ENCODE data around the gene SNX22.
"Not testable (repeated sequence)": the region's sequence is repeated elsewhere in the genome, so short reads cannot be mapped to it uniquely, and the experiment has no call there.

SNX22 gene

DNA sequence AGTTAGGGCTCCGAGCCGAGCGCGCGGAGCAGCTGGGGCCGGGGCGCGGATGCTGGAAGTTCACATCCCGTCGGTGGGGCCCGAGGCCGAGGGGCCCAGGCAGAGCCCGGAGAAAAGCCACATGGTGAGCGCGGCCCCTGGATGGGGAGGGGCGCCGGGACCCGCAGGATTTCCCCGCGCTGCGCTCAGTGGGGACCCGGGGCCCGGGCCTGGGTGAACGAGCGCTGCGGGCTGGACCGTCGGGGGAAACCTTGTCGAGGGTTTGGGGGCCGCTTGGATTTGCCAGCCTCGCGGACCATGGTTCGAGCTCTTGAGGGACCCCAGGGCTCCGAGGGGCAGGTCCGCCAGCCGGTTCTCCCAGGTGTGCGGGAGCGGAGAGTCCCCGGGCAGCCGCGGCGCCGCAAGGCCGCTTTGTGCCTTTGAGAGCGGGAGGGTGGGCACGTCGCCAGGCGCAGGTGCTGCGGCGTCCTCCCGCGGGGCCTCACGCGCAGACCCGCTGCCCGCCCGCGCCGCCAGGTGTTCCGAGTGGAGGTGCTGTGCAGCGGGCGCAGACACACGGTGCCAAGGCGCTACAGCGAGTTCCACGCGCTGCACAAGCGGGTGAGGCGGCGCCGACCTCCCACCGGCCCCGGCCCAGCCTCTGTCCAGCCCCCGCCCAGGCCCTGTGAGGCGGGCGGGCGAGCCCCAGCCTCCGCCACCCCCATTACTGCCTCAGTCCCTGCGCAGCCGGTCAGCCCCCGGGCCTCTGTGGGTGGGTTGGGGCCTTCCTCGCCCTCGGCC is at the start of gene SNX22:
TSS of gene SNX22 (plus strand) at position 5 of the 780 bp plus-strand sequence. CDS start at position 50, 45 bp downstream.
- peak; percentile 6 for DNase-seq

DNA sequence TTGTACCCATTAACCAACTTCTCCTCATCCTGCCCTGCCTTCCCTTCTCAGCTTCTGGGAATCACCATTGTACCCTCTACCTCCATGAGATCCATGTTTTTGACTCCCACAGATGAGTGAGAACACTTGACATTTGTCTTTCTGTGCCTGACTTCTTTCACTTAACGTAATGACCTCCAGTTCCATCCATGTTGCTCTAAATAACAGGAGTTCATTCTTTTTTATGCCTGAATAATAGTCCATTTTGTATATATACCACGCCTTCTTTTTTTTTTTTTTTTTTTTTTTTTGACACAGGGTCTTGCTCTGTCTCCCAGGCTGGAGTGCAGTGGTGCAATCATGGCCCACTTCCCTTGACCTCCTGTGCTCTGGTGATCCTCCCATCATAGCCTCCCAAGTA is 49.0 kb upstream of the SNX22 start:
- no peak for DNase-seq

GRCh38 chr15:64105113-64105704 is 46.3 kb upstream of the SNX22 start:
- no peak for DNase-seq

GRCh38 chr15:64107337-64107736 is 44.2 kb upstream of the SNX22 start:
- DNase-seq: no peak

- not testable (repeated sequence) for DNase-seq
Measured at GRCh38 chr15:64110108-64110701, 41.3 kb upstream of the SNX22 start.

GRCh38 chr15:64110950-64111678 is 40.4 kb upstream of the SNX22 start:
- DNase-seq: no peak

DNA sequence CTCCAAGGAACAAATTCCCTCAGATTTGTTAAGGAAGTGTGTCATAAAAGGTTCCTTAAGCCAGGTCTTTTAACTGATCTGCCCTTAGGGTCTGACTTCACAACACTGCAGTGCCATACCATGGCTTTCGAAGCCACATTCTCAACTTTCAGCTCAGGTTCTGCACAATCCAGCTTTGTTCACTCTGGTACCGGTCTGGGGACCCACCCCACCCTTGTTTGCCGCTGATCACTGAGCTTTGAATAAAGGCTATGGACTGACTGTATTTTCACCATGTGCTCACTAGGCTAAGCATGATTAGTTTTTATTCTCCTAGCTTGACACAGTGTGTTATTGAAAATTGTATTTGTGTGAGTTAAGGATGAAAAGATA is 39.9 kb upstream of the SNX22 start:
- no peak for DNase-seq

- DNase-seq: no peak
Measured at GRCh38 chr15:64112073-64112772, 39.3 kb upstream of the SNX22 start.

GRCh38 chr15:64112904-64113303 is 38.6 kb upstream of the SNX22 start:
- no peak for DNase-seq

- DNase-seq: no peak
Measured at GRCh38 chr15:64117759-64118487, 33.6 kb upstream of the SNX22 start.

DNA sequence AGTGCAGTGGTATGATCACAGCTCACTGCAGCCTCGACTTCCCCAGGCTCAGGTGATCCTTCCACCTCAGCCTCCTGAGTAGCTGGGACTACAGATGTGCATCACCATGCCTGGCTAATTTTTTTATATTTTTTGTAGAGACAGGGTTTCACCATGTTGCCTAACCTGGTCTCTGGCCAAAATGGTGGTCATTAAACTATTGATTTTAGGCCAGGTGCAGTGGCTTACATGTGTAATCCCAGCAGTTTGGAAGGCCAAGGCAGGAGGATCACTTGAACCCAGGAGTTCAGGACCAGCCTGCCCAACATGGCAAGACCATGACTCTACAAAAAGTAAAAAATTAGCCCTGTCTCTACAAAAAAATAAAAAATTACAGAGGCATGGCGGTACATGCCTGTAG is 31.2 kb upstream of the SNX22 start:
- DNase-seq: not testable (repeated sequence)

DNA sequence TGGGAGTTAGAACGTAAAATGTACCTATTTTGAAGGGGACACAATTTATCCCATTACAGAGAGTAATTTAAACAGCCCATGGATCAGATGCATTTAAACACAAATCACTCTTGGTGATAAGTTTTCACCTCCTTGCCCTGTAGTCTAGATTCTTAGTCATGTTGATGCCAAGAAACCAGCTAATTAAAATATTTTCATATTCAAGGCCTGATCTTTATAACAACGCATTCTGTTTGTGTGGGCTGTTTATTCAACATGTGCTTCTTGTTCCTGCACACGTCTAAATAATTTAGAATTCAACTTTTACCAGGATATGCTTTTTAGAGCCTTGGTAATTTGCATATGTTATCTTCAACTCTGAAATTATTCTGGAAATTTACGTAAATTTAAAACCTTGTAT is 29.9 kb upstream of the SNX22 start:
- DNase-seq: no peak

- DNase-seq: no peak
Measured at GRCh38 chr15:64122444-64122843, 29.1 kb upstream of the SNX22 start.

DNA sequence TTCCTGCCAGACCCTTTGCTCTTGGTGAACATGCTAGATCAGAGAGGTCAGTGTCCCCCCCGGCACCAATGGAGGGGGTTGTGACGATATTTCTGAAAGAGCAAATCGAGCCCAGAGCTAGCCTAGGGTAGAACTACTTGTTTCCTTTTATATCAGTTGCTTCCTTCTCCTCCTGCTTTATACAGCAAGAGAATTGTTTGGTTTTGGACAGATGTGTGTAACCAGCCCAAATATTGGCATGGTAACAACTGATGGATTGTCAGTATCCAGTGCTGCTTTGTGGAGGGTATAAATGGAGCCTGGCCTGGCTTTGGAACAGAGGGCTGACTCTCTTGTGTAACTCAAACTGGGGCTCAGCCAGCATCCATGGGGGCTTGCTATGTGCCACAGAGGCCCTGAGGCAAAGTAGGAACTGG is 28.6 kb upstream of the SNX22 start:
- DNase-seq: no peak

GRCh38 chr15:64125978-64126377 is 25.6 kb upstream of the SNX22 start:
- no peak for DNase-seq

DNA sequence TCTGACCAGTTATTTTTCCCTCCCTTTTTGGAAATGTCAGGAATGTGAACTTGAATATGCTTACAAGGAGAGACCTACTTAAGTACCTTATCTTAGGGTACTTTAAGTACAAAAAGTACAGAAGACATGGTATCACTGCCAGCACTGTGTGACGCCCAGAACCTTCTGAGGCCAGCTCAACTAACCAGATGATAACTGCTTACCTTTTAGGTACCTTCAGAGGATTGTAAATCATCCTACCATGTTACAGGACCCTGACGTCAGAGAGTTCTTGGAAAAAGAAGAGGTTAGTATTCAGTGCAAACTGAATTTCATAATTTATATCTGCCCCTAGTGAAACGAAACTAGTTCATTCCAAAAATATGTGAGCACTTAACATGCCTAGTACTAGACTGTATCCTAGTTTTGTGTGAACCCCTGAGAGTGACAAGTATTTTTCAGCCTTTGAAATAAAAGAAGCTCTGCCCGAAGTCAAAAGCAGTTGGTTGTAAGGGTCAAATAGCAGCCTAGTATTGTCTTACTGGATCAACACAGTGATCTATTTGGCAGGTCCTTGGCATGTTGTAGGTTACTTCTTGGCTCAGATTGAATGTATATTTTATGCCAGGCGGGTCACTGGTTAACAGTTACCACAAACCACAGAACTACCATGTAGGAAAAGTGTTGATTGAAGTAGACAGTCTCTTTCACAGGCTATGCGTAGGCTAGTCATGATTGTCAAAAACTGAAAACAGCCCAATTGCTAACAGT is 23.8 kb upstream of the SNX22 start:
- DNase-seq: no peak

DNA sequence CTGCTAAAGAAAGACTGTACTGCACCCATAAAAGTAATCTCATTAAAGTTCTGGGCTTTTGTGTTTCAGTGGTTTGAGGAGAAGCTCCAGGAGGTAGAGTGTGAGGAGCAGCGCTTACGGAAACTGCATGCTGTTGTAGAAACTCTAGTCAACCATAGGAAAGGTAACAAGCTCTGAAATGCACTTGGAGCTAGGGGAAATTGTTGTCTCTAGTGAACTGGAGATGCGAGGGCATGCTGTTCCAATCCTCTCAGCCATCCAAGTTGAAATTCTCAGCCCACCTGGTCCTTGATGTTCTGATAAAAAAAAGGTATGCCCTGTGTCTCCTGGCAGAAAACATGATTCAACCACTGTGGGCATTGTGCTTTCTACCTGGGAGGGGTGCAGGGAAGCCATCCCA is 21.4 kb upstream of the SNX22 start:
- DNase-seq: no peak

DNA sequence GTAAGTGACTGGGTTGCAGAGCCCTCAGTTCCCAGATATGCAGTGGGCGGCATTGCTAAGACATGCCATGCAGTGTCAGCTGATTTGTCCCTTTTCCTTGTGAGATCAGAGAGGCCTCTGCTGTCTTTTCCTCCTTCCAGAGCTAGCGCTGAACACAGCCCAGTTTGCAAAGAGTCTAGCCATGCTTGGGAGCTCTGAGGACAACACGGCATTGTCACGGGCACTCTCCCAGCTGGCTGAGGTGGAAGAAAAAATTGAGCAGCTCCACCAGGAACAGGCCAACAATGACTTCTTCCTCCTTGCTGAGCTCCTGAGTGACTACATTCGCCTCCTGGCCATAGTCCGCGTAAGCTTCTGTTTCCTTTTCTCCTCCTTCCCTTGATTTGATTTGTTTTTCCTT is 20.0 kb upstream of the SNX22 start:
- no peak for DNase-seq

DNA sequence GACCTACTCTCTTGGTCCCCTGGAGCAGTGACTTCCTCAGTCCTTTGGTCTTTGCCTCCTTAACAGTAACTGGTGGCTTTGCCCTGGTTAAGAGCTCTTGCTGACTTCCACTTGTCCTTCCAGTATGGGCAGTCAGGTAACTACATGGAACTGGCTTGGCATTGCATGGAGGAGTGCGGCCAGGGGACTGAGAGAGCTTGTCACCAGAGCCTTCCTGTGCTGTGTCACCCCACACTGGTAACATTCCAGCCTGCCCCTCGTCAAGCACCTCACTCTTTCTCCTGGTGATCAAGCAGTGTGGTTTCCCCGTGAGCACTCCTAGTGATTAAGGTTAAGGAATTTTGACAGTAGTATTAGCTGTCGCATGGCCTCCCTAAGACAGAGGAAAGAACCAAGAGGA is 19.3 kb upstream of the SNX22 start:
- no peak for DNase-seq

DNA sequence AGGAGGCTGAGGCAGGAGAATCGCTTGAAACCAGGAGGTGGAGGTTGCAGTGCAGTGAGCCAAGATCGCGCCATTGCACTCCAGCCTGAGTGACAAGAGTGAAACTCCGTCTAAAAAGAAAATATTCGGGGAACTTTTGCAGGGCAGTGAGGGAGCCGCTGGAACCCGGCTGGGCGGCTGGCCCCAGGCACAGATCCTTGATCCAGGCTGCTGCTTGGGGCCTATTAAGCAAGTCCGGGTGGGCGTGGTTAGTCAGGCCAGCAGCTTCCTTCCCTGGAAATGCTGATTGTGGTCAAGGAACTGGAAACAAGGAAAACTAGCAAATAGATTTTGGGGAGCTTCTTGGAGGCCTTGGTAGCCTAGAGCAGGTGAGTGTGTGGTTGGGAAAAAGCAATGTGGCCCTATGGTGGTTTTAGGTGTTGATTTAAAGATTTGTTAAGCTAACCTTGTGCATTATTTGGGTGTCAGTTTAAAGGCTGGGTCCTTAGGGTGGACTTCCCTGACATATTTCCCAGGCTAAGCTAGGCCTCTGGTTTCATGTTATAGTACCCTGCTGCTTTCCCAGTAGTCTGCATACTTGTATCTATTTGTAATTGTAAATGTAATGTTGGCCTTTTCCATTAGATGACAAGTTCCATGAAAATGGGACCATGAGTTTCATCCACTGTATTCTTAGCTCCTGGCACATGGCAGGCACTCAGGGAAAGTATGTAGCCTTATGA is 17.7 kb upstream of the SNX22 start:
- no peak for DNase-seq

- no peak for DNase-seq
Measured at GRCh38 chr15:64134345-64134829, 17.1 kb upstream of the SNX22 start.

Measured in CD4-positive, alpha-beta T cell treated with Interleukin-4 for 4 hours (primary cell).